Right ventricle myocardium inferior (tissue), 1 donor: ENCODE results near the gene IL17F. TPM values are rescaled to one million over a fixed set of nuclear protein-coding genes. Genes with fewer than 3 reads are reported as not detected.

Experiments used
- ATAC-seq: fragments of 200-7000 bp; cut with Tn5 transposase; one replicate; pipeline ENCODE4 v1.9.1; 2020; ENCODE audit warnings: mild to moderate bottlenecking, moderate library complexity
- DNase-seq: peaks from one replicate; pipeline ENCODE4 v3.0.0; 2021; ENCODE audit errors: missing footprints
- intact Hi-C: fragments of 100-400 bp; cut with DNase I; formaldehyde crosslinking; loops from one replicate; pipeline ENCODE4 v1.11.0; 2022
- long read RNA-seq: library from polyadenylated mRNA; unstranded; transcript quantifications from one replicate; pipeline ENCODE4 v2.0.0, GENCODE V29; 2021
- total RNA-seq: library from RNA; stranded (reverse); fragmentation: NEBNext Ultra II Directional; extraction: Animal tissue kit (Norgen Biotek cat#: 25700); gene quantifications from one replicate; pipeline ENCODE4 v1.2.1, GENCODE V29; 2021
- donor health status: DM: no; HTN: yes; CAD: no; lungs with severe emphysema.

IL17F gene
- total RNA-seq: not detected
- long read RNA-seq: 0 reads

DNA sequence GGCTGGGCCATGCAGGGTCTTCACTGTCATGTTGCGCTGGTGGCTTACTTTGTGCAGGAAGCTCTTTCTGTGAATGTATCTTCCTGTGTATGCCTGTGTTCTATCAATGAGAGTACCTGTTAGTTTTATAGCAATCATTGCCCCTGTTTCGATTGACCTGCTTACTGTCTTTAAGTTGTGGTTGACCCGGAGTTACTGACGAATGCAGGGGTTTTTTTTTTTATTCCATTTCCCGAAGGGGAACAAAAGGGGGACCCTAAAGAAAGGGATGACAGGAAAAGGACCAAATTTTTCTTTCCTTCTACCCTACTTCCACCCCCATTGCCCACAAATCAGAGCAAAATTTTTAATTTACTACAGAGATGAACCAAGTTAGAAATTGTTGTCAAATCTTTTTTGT is at the start of gene IL17F:
Gene IL17F, minus strand, starts transcription at position 101 of the 400 bp plus-strand sequence. Its CDS starts 71 bp downstream, at position 30.
- DNase-seq (no peak), ATAC-seq (no peak)
- intact Hi-C loops: no loop called here

DNA sequence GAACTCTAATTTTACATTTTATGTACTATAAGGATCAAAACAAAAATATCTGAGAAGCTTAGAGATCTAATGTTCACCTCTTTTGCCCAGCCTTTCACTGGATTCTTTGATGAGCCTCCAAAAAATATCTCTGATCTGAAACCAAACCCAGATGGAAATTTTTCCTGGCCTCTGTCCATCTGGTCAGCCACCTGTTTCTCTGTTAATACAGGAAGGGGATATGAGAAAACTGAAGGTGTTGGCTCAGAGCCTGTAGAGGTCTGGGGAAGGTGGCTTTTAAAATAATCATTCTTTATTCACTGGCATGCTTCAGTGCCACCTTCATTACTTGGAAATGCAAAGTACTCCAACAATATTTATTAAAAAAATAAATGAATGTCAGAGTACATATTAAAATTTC is 48.8 kb upstream of the IL17F start:
- DNase-seq (no peak), ATAC-seq (no peak)
- intact Hi-C loops: no loop called here

DNA sequence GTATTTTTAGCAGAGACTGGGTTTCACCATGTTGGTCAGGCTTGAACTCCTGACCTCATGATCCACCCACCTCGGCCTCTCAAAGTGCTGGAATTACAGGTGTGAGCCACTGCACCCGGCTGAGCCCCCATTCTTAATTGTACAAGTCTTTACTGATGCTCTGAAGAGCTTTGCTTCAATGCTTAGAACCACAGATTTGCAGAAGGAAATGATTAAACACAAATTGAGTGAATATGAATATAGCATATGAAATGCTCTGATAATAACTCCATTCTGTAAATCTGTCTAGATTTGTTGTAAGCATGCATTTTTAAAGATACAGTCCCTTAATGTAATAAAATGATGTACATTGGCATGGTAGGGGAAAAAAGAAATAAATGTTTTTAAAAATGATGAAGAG is 44.5 kb upstream of the IL17F start:
- DNase-seq: no peak
- no peak for ATAC-seq
- intact Hi-C loops: loop anchor here (5.0 to 10.0 kb wide), 2 partner anchors 73 to 286 kb away; partner anchors contain the start of genes PAQR8 and TRAM2

DNA sequence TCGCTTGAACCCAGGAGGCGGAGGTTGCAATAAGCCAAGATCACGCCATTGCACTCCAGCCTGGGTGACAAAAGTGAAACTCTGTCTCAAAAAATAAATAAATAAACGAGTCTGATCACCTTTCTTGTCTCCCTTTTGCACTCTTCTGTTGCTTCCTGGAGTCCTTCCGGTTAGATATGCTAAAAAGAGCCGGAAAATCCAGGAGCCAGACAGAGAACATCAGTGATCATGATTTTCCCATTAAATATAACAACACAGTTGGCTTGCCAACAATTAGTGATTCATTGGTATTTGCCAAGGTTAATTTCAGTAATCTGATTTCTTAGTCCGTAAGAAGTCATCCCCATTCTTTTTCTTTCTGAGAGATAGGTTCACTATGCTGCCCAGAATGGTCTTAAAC is 43.9 kb upstream of the IL17F start:
- no peak for ATAC-seq
- DNase-seq: no peak
- intact Hi-C loops: loop anchor here (5.0 to 10.0 kb wide), 2 partner anchors 74 to 287 kb away; partner anchors contain the start of genes PAQR8 and TRAM2

DNA sequence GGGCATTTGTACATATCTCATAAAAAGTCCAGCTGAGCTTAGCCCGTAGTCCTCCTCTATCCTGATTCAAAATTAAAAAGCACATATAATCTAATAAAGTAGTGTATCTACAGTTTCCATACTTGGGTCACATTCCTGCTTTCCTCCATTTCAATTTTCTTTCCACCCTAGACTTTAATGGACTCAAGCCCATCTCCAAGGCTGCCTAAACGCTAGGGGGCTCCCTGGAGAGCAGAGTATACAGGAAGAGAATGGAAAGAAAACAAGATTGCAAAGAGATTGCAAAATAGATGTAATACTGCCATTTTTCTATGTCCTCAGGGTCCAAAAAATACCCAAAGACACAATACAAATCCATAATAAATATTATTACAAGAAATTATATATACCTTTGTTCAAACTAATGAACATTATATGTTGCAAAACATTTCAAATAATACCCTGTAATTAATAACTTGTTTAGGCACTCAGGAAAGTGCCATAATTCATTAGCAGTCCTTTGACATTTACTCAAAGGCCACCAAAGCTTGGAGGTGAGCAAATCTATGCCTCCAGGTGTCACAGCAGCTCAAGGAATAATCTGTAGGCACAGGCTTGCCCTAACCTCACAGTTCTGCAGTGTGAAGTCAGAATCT is 42.6 kb upstream of the IL17F start:
- ATAC-seq: no peak
- intact Hi-C loops: loop anchor here (2.0 to 10.0 kb wide), 3 partner anchors 75 to 288 kb away; partner anchors contain the start of genes PAQR8 and TRAM2
- DNase-seq: peak; percentile 79

DNA sequence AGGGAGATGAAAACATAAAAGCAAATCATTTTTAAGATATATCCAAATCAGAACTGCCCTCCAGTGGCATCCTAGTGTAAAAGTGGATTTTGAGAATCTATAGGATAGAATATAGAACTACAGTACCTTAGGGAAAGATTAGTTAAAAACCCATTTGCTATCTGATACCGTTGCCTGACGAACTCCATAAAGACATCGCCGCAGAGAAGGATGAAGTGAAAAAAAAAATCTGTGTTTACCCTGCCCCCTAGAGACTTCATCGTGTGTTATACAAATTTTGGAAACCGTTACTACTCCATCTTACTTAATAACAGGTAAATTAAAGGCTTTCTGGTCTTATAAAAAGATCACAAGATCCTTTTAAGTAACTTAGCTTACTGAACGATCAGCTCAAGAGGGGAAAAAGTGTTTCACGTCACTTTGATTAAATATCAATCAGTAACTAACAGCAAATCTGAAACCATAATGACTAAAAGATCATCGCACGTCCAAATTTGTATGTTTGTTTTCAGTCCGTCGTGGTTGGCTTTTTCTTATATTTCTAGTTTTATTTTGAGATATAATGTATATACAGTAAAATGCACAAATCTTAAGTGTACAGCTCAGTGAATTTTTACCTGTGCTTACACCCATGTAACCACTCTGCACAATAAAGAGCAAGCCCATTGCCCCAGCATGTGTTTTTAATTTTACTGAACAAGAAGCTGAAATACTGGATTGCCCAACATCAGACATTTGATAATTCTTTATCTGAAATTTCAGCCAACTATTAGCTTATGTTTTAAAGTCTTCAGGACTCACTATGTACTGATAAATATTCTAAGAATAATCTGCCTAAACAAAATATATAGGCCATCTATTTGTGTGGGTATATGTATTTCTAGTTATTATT is 41.1 kb upstream of the IL17F start:
- intact Hi-C loops: loop anchor here (2.0 to 10.0 kb wide), 3 partner anchors 77 to 289 kb away; partner anchors contain the start of genes PAQR8 and TRAM2
- ATAC-seq: no peak
- no peak for DNase-seq

DNA sequence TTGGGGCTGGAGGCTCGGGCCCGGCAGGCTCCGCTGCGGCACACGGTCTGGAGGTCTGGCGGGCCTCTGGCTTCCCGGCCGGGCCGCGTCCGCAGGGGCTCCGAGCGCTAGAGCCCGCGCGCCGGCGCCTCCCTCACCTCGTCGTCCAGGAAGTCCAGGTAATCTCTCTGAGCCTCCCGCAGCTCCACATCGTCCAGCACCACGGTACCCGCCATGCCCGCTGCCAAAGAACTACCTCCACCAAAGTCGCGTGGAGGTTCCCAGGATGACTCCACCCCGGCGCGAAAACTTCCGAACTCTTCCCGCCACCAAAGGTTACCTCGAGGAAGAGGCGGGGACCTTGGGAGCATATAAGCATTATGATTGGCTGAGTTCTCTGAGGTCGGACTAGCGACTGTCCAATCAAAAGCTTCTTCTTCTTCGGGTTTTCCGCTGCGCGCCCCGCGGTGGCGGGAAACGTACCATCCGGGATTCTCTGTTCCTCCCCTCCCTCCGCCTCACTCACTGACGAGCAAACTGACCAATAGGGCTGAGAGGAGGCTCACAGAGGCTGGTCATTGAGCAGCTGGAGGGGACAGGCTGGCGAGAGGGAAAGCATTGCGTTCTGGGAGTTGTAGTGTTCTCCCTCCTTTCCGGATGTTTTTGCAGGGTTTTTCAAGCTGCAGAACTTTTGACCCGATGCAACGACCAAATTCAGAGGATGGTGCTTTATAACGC is 40.3 kb upstream of the IL17F start, which contains the start of gene MCM3:
Gene MCM3, minus strand, starts transcription at position 283 of the 717 bp plus-strand sequence. Its CDS starts 68 bp downstream, at position 215.
- intact Hi-C loops: loop anchor here (5.0 to 10.0 kb wide), 3 partner anchors 78 to 378 kb away; partner anchors contain the start of genes PAQR8 and TRAM2
- DNase-seq (peak; percentile 97), ATAC-seq (peak; percentile 100)

DNA sequence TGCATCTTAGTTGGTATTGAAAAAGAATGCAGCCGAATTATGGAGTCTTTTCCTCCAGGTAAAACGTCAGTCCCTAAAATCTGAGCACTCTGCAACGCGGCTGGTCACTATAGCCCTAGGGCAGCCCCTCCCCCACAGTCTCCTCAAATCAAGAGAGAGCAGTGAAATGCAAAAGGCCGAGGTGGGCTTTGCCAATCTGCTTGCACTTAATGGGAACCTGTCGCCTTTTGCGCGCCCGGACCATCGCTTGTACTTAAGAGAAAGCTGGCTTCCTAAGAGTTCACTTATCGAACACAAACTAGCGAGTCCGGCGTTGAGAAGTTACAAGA is 39.8 kb upstream of the IL17F start:
- ATAC-seq (no peak), DNase-seq (no peak)
- intact Hi-C loops: loop anchor here (5.0 to 10.0 kb wide), 2 partner anchors 291 to 378 kb away; partner anchors contain the start of gene TRAM2

DNA sequence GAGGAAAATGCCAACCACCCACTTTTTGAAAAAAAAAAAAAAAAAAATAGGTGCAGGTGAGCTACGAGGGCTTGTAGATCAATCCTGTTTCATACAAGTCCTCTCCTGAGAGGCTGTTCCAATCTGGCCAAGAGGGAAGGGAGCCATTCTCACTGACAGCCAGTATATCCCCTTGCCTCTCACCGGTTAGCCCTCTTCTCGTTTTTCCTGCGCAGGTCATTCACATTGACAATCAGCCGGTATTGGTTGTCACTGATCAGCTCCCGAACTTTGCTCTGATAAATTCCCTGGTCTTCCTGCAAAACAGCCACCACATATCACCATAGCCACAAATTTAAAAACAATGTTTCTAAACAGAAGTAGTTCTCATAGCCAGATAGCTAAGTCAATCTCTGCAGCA is 38.8 kb upstream of the IL17F start:
- no peak for DNase-seq
- intact Hi-C loops: loop anchor here (5.0 to 10.0 kb wide), 2 partner anchors 292 to 379 kb away; partner anchors contain the start of gene TRAM2

DNA sequence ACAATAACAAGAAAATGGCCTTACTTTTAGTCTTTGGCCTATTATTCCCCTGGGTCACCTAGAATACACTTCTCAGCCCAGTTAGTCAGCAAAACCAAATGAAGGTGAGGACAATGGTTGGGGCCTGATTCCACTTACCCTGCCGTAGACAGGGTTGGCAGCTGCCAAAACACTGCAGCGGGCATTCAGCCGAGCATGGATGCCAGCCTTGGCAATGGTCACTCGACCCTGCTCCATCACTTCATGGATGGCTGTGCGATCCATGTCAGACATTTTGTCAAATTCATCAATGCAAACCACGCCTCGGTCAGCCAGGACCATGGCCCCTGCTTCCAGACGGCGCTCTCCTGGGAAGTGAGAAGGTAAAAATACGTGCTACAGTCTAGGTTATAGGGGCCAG is 31.8 kb upstream of the IL17F start:
- intact Hi-C loops: no loop called here
- ATAC-seq (no peak), DNase-seq (no peak)

More for the DNA sequence above, 38.8 kb upstream of the IL17F start:
- ATAC-seq: no peak

DNA sequence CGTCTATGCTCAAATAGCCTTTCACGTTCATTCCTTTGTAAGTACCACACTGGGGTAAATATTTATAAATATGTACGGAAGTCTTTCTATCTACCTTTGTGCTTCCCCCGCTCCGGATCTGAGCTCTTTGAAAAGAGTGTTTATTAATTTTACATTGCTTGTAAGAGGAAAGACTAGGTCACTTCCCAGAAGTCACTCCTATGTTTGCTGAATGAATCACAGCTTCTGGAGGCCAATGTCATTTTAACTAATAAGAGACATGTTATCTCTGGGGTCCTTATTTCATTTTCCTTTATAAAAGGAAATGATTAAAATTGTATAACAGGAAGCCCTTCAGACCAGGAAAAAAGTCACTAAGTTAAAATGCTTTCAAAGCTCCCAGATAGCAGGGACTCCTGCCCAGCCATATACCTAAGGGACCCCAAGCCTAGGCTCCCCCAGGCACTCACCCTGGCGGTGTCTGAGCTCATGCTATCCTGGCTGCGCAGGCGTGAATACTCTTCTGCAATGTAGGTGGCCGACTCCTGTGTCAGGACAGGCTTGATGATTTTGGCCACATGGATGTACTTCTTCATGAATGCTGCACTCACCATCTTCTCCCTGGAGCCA is 27.7 kb upstream of the IL17F start:
- DNase-seq: no peak
- ATAC-seq: no peak
- intact Hi-C loops: no loop called here

DNA sequence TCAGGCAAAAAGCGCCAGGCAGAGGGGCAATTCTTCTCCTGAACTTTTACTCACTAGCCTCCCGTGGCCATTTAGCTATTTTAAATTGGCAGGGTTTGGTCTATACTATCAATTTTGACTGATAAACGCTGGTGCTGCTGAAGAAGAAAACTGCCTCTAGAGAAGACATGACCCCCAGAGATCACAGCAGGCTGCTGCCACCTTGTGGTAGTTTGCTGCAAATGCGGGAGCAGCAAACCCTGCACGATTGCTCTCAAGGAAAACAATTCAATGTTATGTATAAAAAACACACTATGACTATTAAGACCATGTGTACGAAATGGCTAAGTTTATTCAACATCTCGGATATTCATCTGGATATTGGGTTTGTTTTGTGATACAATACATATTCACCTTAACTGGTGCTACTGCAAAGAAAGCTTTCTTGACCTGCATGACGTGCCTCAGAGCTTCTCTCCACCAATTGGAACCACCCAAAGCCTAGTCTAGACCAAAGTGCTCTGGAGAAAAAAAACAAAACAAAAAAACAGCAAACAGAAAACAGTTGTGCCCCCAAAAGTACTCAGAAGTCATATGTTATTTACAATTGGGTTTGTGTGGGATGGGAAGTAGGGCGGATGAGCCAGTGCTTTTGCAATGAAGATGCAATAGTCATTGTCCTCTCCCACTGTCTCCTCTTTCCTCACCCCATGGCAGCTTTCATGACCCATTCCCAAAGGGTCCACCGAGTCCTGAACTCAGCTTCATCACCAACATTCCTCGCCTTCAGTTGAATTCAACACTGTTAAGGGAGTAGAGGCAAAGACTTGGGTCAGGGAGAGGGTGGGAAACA is 19.6 kb upstream of the IL17F start:
- DNase-seq: peak; percentile 71
- peak; percentile 34 for ATAC-seq
- intact Hi-C loops: no loop called here

DNA sequence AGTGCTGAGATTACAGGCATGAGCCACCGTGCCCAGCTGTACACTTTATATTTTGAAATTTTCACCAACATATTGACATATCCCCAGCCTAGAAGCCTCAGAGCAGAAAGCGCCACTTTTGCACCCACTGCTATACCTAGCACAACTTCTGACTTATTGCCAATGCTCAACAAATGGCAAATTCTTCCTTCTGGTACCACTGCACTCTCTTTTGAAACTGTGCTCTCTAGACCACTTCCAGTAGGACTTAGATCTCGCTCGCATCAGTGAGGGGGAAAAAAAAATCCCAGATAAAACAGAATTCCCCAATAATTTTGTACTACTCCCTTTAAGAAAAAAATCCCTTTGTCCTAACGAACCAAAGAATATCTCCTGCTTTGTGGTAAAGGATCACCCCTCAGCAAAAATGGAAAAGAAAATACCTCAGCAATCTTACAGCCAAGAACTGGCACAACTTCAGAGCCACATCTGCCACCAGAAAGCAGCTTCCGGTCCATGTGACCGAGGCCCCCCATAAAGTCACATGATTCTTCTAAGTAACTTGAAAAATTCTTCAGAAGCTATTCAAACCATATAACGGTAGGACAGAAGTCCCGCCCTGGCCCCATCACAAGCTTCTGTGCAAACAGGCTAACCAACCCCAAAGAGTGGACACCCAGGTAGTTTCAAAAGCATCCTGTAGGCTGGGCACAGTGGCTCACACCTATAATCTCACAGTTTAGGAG is 18.5 kb upstream of the IL17F start:
- intact Hi-C loops: no loop called here
- ATAC-seq: no peak
- no peak for DNase-seq

DNA sequence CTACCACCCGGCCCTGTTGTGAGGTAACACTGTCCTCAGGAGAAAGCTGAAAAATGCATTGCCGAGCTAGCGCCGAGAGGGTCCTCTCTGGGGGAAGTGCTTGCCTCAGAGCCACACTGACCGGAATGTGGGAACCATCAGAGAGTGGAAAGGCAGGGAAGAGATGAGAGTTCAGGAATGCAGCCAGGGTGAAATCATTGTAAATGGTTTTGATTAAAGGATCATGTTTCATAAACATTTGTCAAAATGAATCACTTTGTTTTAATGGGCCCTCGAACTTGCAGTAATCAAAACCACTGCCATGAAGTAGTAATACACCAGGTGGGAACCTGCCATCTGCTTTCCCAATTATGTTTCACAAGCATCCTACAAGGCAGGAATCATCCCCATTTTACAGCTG is 16.9 kb upstream of the IL17F start:
- DNase-seq (no peak), ATAC-seq (no peak)
- intact Hi-C loops: no loop called here

DNA sequence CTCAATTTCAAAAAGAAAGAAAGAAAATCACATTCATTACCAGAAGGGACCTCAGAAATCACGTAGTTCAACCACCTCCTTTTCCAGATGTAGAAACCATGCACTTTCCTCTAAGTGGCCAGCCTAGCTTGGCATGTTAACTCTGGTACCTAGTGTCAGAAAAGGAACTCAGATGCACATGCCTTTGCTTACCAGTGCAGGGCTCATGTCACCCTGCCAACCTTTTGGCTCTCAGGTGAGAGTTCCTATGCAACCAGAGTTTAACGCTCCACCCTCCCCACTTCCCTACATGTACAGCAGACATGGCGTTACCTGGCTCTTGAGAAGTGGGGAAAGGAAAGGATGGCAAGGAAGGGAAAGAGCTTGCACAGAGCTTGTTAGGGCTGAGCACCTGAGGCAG is 16.3 kb upstream of the IL17F start:
- intact Hi-C loops: no loop called here
- ATAC-seq: no peak
- DNase-seq: no peak

DNA sequence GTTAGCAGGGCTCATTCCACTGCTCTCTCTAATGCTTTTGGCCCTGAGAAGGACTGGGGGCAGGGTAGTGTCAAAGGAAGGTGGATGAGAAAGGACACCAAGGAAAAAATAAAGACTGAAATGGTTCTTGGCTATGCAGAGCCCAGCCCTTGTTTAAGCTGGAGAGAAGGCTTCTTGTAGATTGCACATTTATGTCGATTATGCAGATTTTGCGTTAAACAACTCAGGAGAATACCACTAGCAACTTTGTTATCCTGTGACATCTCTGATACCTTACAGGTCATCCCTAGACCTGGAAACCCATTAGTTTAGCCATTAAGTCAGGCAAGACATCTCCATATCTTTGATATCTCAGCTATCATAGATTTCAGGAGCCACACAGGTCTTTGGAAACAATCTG is 11.1 kb upstream of the IL17F start:
- ATAC-seq (no peak), DNase-seq (no peak)
- intact Hi-C loops: no loop called here

DNA sequence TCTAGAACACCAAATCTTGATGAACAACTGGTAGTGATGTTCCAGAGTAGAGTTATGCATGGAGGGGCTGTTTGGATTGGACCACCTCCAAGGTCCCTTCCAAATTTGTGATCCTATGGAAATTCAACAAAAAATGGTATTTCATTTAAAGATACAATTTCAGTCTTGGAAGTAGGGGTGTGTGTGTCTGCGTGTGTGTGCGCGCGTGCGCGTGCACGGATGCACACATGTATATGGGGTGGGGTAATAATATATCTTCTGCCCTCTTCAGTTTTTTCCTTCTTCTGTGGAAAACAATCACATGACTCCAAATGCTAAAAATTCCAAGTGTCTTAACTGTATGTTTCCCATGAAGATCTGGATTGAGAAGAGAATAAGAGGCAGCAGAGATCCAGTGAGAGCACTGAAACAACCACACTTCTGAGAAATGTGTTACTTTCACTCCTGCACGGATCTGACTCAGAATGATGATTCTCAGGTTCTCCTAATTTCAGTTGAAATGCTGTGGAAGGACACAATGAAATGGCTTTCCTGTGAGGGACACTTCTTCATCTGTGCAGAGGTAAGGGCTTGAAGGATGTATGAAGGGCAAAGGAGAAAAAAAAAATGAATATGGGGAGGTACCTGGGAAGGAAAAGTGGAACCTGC is 10.6 kb upstream of the IL17F start:
- DNase-seq (no peak), ATAC-seq (no peak)
- intact Hi-C loops: no loop called here
